Lung microvascular endothelial cell (primary cell): ENCODE data around the gene NQO1. TPM values are rescaled to one million over a fixed set of nuclear protein-coding genes. Genes with fewer than 3 reads are reported as not detected.

Experiments used
- total RNA-seq: library from RNA; depleted of rRNA; stranded (reverse); fragments of >200 nt; gene quantifications from 2 replicates; pipeline ENCODE4 v1.2.1, GENCODE V29; 2014

NQO1 gene
- total RNA-seq, 1 donor from 2014 or later = 25.2 TPM

Other genes with a start within 250 kb of the NQO1 start
- 21.8 and 40.3 TPM in 2 replicates for gene NFAT5, start 160.6 kb downstream of the NQO1 start, total RNA-seq
- 12.7 and 17.4 TPM in 2 replicates for gene NOB1, start 28.4 kb upstream of the NQO1 start, total RNA-seq
- 15.1 and 16.6 TPM in 2 replicates for gene WWP2, start 35.8 kb upstream of the NQO1 start, total RNA-seq
- gene CLEC18A, start 224.8 kb upstream of the NQO1 start, total RNA-seq = not detected in 2 replicates